Trophoblast cell (in vitro differentiated cells and primary cell): ENCODE measurements around the gene FMNL2.

Experiments
- DNase-seq, 2 donors: peaks; one replicate each; pipeline ENCODE4 v3.0.0-alpha.2; 2016
- H2AFZ ChIP-seq: 2 replicates; pipeline ENCODE4 v1.6.1; 2013; ENCODE audit warnings: low read length, moderate library complexity, mild to moderate bottlenecking; ENCODE audit not compliant: insufficient read depth, poor library complexity
- H2AK5ac ChIP-seq: 2 replicates; pipeline ENCODE4 v1.6.1; 2013; ENCODE audit warnings: mild to moderate bottlenecking, low read length
- H2BK120ac ChIP-seq: 2 replicates; pipeline ENCODE4 v1.6.1; 2013; ENCODE audit warnings: low read length, mild to moderate bottlenecking, moderate library complexity; ENCODE audit not compliant: insufficient read depth, poor library complexity
- H2BK12ac ChIP-seq: 2 replicates; pipeline ENCODE4 v1.6.1; 2013; ENCODE audit warnings: mild to moderate bottlenecking, low read length, moderate library complexity
- H2BK5ac ChIP-seq: 2 replicates; pipeline ENCODE4 v1.6.1; 2013; ENCODE audit warnings: low read length, low read depth, moderate library complexity, mild to moderate bottlenecking; ENCODE audit not compliant: poor library complexity
- H3K14ac ChIP-seq: 2 replicates; pipeline ENCODE4 v1.6.1; 2013; ENCODE audit warnings: mild to moderate bottlenecking, low read length
- H3K18ac ChIP-seq: 2 replicates; pipeline ENCODE4 v1.6.1; 2013; ENCODE audit warnings: mild to moderate bottlenecking, low read length
- H3K23ac ChIP-seq: 2 replicates; pipeline ENCODE4 v1.6.1; 2013; ENCODE audit warnings: low read length
- H3K27ac ChIP-seq: 2 replicates; pipeline ENCODE4 v1.5.1; 2013; ENCODE audit warnings: low read depth, mild to moderate bottlenecking, inconsistent platforms, low read length, moderate library complexity
- H3K27me3 ChIP-seq: 2 replicates; pipeline ENCODE4 v1.6.1; 2013; ENCODE audit warnings: inconsistent platforms, mild to moderate bottlenecking, low read length, moderate library complexity; ENCODE audit not compliant: insufficient read depth
- H3K36me3 ChIP-seq, 2 experiments: 1 replicate in 1 of 2; 2 replicates in 1 of 2; pipeline ENCODE4 v1.6.1; 2013; ENCODE audit warnings: low read length in 2 of 2, mild to moderate bottlenecking in 2 of 2, moderate library complexity in 1 of 2; ENCODE audit not compliant: insufficient read depth in 2 of 2, control insufficient read depth in 1 of 2
- H3K4ac ChIP-seq: 2 replicates; pipeline ENCODE4 v1.6.1; 2013; ENCODE audit warnings: low read depth, mild to moderate bottlenecking, low read length, moderate library complexity
- H3K4me1 ChIP-seq, 2 experiments: 1 replicate in 1 of 2; 2 replicates in 1 of 2; pipeline ENCODE4 v1.6.1; 2013; ENCODE audit warnings: low read length in 2 of 2, mild to moderate bottlenecking in 2 of 2, moderate library complexity in 1 of 2; ENCODE audit not compliant: insufficient read depth in 2 of 2, control insufficient read depth in 1 of 2
- H3K4me2 ChIP-seq: 2 replicates; pipeline ENCODE4 v1.6.1; 2013; ENCODE audit warnings: inconsistent platforms, mild to moderate bottlenecking, low read length, moderate library complexity
- H3K4me3 ChIP-seq: 2 replicates; pipeline ENCODE4 v1.5.1; 2013; ENCODE audit warnings: mild to moderate bottlenecking, low read depth, low read length, inconsistent platforms
- H3K79me1 ChIP-seq: one replicate; pipeline ENCODE4 v1.6.1; 2013; ENCODE audit warnings: low read length
- H3K79me2 ChIP-seq: 2 replicates; pipeline ENCODE4 v1.6.1; 2013; ENCODE audit warnings: low read length, mild to moderate bottlenecking; ENCODE audit not compliant: control insufficient read depth, insufficient read depth, poor library complexity
- H3K9ac ChIP-seq: 2 replicates; pipeline ENCODE4 v1.6.1; 2013; ENCODE audit warnings: mild to moderate bottlenecking, low read length
- H3K9me3 ChIP-seq: 2 replicates; pipeline ENCODE4 v1.6.1; 2013; ENCODE audit warnings: low read depth, mild to moderate bottlenecking, control low read depth, inconsistent platforms, low read length; ENCODE audit not compliant: insufficient read depth
- H4K12ac ChIP-seq: 2 replicates; pipeline ENCODE4 v1.6.1; 2013; ENCODE audit warnings: low read depth, mild to moderate bottlenecking, low read length, moderate library complexity
- H4K8ac ChIP-seq: 2 replicates; pipeline ENCODE4 v1.6.1; 2013; ENCODE audit warnings: low read depth, mild to moderate bottlenecking, low read length, moderate library complexity
- H4K91ac ChIP-seq: one replicate; pipeline ENCODE4 v1.6.1; 2013; ENCODE audit warnings: low read depth, mild to moderate bottlenecking, low read length, moderate library complexity
- WGBS: extraction: QIAGEN DNeasy Blood & Tissue Kit; methylation state at CpG from one replicate; pipeline ENCODE4 v1.1.7; 2013; ENCODE audit warnings: missing lambda C conversion rate; ENCODE audit not compliant: insufficient read length, insufficient coverage; ENCODE audit errors: extremely low coverage; 5-methylcytosine and 5-hydroxymethylcytosine counted together

FMNL2 gene

GRCh38 chr2:152548111-152548875 is 213.3 kb downstream of the FMNL2 start:
- H3K14ac ChIP-seq: no peak overlapping the region
- H4K91ac ChIP-seq: no peak overlapping the region
- no peak overlapping the region for H4K12ac ChIP-seq
- no peaks in the 10 kb centered on the region for H3K9me3 ChIP-seq
- H3K79me2 ChIP-seq: no peaks in the 10 kb centered on the region
- no peak for DNase-seq
- H2BK5ac ChIP-seq: no peak overlapping the region
- H2BK12ac ChIP-seq: no peak overlapping the region
- H3K4ac ChIP-seq: no peak overlapping the region
- no peak overlapping the region for H3K4me3 ChIP-seq
- H3K27me3 ChIP-seq: no peaks in the 10 kb centered on the region
- H3K23ac ChIP-seq: no peak overlapping the region
- H2BK120ac ChIP-seq: no peak overlapping the region
- no peak overlapping the region for H4K8ac ChIP-seq
- no peak overlapping the region for H3K27ac ChIP-seq
- no peak overlapping the region for H3K9ac ChIP-seq
- peaks cover 0 to under 1% of the 10 kb centered on the region in 2 experiments for H3K4me1 ChIP-seq
- H2AK5ac ChIP-seq: no peak overlapping the region
- H2AFZ ChIP-seq: no peak overlapping the region
- no peak overlapping the region for H3K18ac ChIP-seq
- no peak overlapping the region for H3K4me2 ChIP-seq
- H3K36me3 ChIP-seq: peaks cover 0 to 6% of the 10 kb centered on the region in 2 experiments
- WGBS: no CpG with 5 or more reads among the region's 8 CpGs
- H3K79me1 ChIP-seq: peaks cover under 1% of the 10 kb centered on the region

- H3K79me2 ChIP-seq: no peaks in the 10 kb centered on the region
- H3K18ac ChIP-seq: no peak overlapping the region
- H2BK120ac ChIP-seq: no peak overlapping the region
- no peak overlapping the region for H3K9ac ChIP-seq
- H4K8ac ChIP-seq: no peak overlapping the region
- H3K4me1 ChIP-seq: no peaks in the 10 kb centered on the region
- H3K14ac ChIP-seq: no peak overlapping the region
- no peak overlapping the region for H2BK12ac ChIP-seq
- H3K27ac ChIP-seq: no peak overlapping the region
- no peak overlapping the region for H4K12ac ChIP-seq
- no peaks in the 10 kb centered on the region for H3K79me1 ChIP-seq
- no peak overlapping the region for H2AK5ac ChIP-seq
- H2AFZ ChIP-seq: no peak overlapping the region
- H3K23ac ChIP-seq: no peak overlapping the region
- H3K36me3 ChIP-seq: peaks cover 0 to 6% of the 10 kb centered on the region in 2 experiments
- H2BK5ac ChIP-seq: no peak overlapping the region
- no peak for DNase-seq
- no peaks in the 10 kb centered on the region for H3K9me3 ChIP-seq
- H3K27me3 ChIP-seq: no peaks in the 10 kb centered on the region
- H3K4me2 ChIP-seq: no peak overlapping the region
- no peak overlapping the region for H3K4me3 ChIP-seq
- no peak overlapping the region for H4K91ac ChIP-seq
- H3K4ac ChIP-seq: no peak overlapping the region
- WGBS: no CpG with 5 or more reads among the region's 3 CpGs
Measured at GRCh38 chr2:152548996-152549395, 214.0 kb downstream of the FMNL2 start.

- H3K4me1 ChIP-seq: no peaks in the 10 kb centered on the region
- H3K79me1 ChIP-seq: no peaks in the 10 kb centered on the region
Measured at GRCh38 chr2:152549423-152549822, 214.4 kb downstream of the FMNL2 start.

GRCh38 chr2:152550386-152550785 is 215.4 kb downstream of the FMNL2 start:
- no peak overlapping the region for H3K14ac ChIP-seq
- no peak overlapping the region for H3K23ac ChIP-seq
- H3K9ac ChIP-seq: no peak overlapping the region

More at GRCh38 chr2:152549423-152549822, 214.4 kb downstream of the FMNL2 start:
- no peak for DNase-seq
- H3K18ac ChIP-seq: no peak overlapping the region
- no peak overlapping the region for H3K14ac ChIP-seq
- H3K4me2 ChIP-seq: no peak overlapping the region
- H3K23ac ChIP-seq: no peak overlapping the region
- no peak overlapping the region for H3K9ac ChIP-seq
- H3K4ac ChIP-seq: no peak overlapping the region
- no peak overlapping the region for H2BK120ac ChIP-seq
- no peaks in the 10 kb centered on the region for H3K9me3 ChIP-seq
- H3K79me2 ChIP-seq: no peaks in the 10 kb centered on the region
- WGBS: no CpG with 5 or more reads among the region's 2 CpGs
- H3K27me3 ChIP-seq: no peaks in the 10 kb centered on the region
- no peak overlapping the region for H2BK5ac ChIP-seq
- no peak overlapping the region for H4K12ac ChIP-seq
- H3K27ac ChIP-seq: no peak overlapping the region
- H2BK12ac ChIP-seq: no peak overlapping the region
- H2AK5ac ChIP-seq: no peak overlapping the region
- H3K36me3 ChIP-seq: peaks cover 0 to 6% of the 10 kb centered on the region in 2 experiments
- H2AFZ ChIP-seq: no peak overlapping the region
- H4K8ac ChIP-seq: no peak overlapping the region
- H3K4me3 ChIP-seq: no peak overlapping the region
- no peak overlapping the region for H4K91ac ChIP-seq

More at GRCh38 chr2:152550386-152550785, 215.4 kb downstream of the FMNL2 start:
- Histone ChIP-seq H2BK12ac (no peak overlapping the region), H2BK5ac (no peak overlapping the region), H3K18ac (no peak overlapping the region), H2AFZ (no peak overlapping the region), H3K4ac (no peak overlapping the region), H3K27me3 (no peaks in the 10 kb centered on the region), H3K4me3 (no peak overlapping the region), H3K9me3 (no peaks in the 10 kb centered on the region), H2AK5ac (no peak overlapping the region), H3K4me2 (no peak overlapping the region), H4K12ac (no peak overlapping the region), H3K27ac (no peak overlapping the region), H3K79me1 (no peaks in the 10 kb centered on the region), H3K79me2 (no peaks in the 10 kb centered on the region), H3K36me3 (peaks cover 0 to 3% of the 10 kb centered on the region in 2 experiments), H3K4me1 (no peaks in the 10 kb centered on the region), H2BK120ac (no peak overlapping the region), H4K8ac (no peak overlapping the region), H4K91ac (no peak overlapping the region)
- DNase-seq: no peak
- WGBS: no CpG with 5 or more reads among the region's 2 CpGs
